ENCODE measurements around the gene QSOX1.

Gene QSOX1

DNA sequence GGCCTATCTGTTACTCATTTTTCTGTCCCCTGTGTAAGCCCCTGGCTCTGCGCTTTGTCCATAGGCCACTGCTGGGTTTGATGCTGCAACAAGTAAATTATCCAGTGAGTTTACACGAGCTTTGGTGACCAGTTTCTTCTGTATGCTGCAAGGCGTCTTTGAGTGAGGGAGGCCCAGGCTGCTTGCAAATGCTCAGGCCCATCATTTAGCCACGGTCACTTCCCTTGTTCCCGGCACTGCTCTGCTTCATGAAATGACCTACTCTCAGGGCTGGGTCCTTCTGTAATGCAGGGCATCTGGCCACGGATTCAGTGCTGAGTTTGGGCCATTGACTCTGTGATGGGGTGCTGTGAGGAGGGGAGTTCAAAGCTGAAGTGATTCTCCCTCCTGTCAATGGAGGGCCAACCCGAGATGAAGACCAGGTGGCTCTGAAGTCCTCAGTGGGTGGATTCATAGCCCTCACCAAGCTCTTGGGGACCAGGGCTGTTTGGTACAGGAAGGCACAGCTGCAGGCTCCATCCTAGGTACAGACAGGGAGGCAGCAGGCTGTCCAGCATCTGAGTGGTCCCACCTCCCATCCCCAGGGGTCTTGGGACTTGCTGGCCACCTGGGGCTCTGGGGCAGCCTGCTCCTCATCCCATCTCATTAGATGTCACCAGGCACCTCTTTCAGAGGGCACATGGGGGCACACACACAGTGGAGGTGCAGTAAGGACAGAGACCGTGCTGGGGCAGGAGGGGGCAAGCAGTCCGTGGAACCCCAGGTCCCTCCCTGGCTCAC is 97.0 kb downstream of the QSOX1 start:
- no peak for DNase-seq (ENCODE audit: low read depth)

DNA sequence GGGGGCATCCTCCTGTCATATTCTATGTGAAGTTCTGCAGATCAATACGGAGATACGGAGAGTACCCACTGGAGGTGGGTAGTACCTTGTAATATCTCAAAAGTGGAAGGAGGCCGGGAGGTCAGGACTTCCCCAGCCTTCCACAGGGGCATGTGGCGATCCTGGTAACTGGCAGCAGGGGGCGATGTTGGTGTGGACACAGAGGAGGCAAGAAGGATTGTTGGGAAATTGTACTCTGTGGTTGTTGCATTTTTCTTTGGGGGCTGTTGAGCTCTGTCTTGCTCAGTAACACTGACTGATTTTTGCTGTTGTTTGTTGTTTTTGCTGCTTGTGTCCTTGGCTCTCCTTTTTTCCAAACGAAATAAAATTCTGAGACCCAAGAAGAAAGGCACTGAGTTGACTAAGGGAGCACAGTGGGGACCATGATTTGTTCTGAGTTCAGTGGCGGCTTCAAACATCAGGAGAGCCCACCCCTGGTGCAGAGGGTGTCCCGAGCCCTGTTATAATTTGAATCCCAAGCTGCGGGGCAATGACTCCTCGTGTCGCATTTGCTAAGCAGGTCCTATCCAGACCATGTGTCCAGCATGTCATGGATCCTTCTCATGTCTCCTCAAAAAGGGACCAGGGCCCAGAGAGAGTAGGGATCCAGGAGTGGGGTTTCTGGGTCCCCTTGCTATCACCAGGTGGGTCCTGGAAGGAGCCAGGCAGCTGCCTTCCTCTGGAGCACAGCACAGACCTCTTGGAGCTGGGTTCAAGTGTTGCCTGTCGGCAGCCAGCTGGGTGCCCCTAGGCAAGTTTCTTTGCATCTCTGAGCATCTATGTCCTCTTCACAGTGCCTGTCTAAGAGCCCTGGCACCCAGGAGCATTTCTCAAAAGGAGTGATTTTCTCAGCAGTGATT is 98.2 kb downstream of the QSOX1 start:
- DNase-seq (ENCODE audit: low read depth) = peak; percentile 73
